ENCODE results near the gene PTCD1.
"Not testable (repeated sequence)": the region's sequence is repeated elsewhere in the genome, so short reads cannot be mapped to it uniquely, and the experiment has no call there.

PTCD1 gene

GRCh38 chr7:99387239-99387635, 51.4 kb downstream of the PTCD1 start:
- not testable (repeated sequence) for DNase-seq

DNA sequence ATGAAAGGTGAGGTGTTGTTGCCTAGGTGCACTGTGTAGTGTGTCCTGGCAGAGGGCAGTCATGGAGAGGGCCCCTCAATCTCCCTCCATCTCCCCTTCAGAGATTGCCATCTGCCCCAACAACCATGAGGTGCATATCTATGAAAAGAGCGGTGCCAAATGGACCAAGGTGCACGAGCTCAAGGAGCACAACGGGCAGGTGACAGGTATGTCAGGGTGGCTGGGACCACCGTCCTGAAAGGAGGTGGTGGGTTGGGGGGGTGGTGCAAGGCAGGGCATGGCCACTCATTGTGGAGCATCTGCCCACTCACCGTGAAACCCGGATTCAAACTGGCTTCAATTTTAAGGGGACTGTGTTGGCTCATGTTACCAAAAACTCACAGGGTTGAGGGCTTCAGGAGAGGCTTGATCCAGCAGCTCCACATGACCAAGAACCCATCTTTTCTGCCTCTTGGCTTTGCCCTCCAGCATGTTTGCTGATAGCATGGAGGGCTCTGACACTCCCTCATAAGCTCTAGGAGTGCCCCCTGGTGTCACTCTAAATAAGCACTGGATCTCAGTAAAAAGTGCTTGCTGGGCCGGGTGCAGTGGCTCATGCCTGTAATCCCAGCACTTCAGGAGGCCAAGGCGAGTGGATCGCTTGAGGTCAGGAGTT, 51.9 kb downstream of the PTCD1 start:
- no peak for DNase-seq

- no peak for DNase-seq
Observed at GRCh38 chr7:99385564-99385963, 53.0 kb downstream of the PTCD1 start.

- DNase-seq = no peak
Observed at GRCh38 chr7:99384523-99384922, 54.1 kb downstream of the PTCD1 start.

GRCh38 chr7:99383791-99384370, 54.7 kb downstream of the PTCD1 start:
- no peak for DNase-seq

DNA sequence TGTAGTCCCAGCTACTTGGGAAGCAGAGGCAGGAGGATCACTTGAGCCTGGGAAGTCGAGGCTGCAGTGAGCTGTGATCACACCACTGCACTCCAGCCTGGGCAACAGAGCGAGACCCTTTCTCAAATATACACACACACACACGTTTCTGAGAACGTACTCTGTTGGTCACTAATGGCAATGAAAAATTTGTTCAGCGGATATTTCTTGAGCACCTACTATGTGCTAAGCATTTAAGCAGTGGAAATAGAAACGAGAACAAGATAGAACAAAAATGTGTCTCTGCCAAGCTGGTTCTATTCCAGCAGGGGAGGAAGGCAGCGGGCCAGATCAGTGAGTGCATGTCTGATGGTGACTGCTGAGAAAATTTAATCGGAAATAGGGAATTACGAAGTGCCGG, 55.4 kb downstream of the PTCD1 start:
- no peak for DNase-seq

- DNase-seq = no peak
Observed at GRCh38 chr7:99381664-99382075, 56.9 kb downstream of the PTCD1 start.

GRCh38 chr7:99380823-99381663, 57.6 kb downstream of the PTCD1 start:
- DNase-seq = peak; percentile 75

- DNase-seq = no peak
Observed at GRCh38 chr7:99380032-99380822, 58.4 kb downstream of the PTCD1 start.

- not testable (repeated sequence) for DNase-seq
Observed at GRCh38 chr7:99379693-99380031, 58.9 kb downstream of the PTCD1 start.

DNA sequence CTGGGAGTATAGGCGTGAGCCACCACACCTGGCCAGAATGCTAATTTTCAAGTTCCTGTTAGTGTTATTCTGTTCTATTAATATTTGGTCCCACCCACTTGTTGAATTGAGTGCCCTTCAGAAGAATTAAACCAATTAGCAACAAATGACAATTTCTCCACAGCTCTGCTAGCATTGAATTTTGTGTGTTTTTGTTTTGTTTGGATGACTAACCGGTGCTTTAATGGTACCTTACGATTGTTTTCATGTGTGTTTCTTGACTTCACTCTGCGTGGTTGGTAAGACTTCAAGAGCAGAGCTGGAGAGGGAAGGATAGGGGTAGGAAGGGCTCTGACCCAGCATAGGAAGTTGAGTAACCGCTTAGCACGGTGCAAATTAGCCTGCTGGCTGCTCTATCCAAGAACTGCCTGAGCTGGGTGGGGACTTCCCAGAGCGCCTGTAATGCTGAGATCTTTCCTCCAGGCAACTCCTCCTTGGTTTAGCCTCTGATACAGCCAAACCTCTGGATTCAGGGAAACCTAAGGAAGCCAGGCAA, 59.5 kb downstream of the PTCD1 start:
- DNase-seq = peak; percentile 36

- DNase-seq = peak; percentile 27
Observed at GRCh38 chr7:99375070-99375807, 63.4 kb downstream of the PTCD1 start.

GRCh38 chr7:99374111-99375064, 64.2 kb downstream of the PTCD1 start, which contains the start of gene ARPC1B:
Gene ARPC1B, plus strand, starts transcription at chr7:99374730. Its CDS starts 10,985 bp downstream, at chr7:99385715.
- DNase-seq = peak; percentile 84

- no peak for DNase-seq
Observed at GRCh38 chr7:99373091-99374066, 65.2 kb downstream of the PTCD1 start.

DNA sequence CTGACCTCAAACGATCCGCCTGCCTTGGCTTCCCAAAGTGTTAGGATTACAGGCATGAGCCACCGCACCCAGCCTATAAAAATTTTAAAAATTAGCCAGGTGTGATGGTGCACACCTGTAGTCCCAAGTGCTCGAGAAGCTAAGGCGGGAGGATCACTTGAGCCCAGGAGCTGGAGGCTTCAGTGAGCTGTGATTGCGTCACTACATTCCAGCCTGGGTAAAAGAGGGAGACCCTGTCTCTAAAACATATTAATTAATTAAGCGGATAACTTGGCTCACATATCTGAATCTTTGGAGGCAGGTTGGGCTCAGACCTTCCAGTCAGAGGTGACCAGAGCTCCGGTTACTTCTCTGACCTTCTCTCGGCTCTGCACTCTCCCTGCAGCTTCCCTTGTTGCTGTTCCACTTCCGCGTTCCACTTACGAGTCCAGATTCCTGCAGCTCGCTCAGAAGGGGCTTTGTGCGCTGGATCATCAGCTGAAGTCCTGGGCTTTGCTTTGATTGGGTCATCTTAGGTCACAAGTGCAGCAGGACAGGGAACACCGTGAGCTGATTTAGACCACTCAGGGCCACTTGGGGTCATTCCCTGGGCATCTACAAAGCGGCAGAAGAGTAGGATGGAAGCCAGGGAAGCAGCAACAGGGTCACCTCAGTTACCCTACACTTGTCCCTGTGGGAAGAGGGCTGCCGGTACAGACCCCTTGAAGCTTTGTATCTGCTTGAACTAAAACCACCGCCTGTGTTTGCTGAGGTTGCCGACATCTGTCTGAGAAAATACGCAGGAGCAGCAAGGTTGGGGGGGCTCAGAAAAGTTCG, 66.1 kb downstream of the PTCD1 start:
- DNase-seq = no peak

DNA sequence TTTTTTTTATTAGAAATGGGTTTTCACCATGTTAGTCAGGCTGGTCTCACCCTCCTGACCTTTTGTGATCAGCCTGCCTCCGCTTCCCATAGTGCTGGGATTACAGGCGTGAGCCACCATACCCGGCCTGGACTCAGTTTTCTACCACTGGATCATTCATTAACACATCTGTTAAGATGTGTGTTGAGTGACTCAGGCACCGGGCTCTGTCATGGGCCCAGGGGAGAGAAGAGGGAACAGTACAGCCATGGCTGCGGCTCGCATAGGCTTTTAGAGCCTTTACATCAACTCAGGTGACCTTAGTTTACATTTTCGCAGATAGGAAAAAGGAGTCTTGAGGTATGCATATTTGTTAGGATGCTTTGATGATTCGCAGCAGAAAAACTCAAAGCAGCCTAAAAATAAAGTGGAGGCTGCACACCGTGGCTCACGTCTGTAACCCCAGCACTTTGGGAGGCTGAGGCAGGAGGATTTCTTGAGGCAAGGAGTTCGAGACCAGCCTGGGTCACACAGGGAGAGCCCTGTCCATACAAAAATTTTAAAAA, 67.2 kb downstream of the PTCD1 start:
- DNase-seq = no peak

DNA sequence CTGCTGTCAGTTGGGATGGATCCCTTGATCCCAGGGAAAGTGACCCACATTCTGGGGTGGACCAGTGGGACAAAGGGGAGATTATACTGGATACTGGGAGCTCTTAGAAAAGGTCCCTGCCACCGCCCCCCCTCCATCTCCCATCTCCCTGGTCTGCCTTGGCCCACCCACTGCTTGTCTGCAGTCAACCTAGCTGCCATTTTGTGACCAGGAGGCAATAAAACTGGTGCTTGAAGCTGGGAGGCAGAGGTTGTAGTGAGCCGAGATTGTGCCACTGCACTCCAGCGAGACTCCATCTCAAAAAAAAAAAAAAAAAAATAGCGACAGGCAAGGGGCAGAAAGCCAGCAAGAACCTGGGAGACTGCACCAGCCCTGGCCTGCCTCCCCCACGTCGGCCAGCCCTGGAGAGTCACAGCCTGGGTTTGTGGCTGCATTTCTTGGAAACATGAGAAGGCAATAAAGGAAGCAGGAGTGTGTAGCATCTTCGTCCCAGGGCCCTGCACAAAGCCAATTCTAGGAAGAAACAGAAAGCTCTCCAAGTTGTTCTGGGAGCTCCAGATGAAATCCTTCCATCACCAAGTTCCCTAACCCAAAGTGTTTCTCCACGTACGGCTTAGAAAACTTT, 68.7 kb downstream of the PTCD1 start:
- no peak for DNase-seq
